Right lobe of liver (tissue), 4 donors: ENCODE results near the gene CNTN5.

Source experiments
- POLR2A ChIP-seq: fragments of 450-650 bp; IDR thresholded peaks from one replicate; pipeline ENCODE4 v1.6.1; 2017; ENCODE audit warnings: antibody characterized with exemption, mild to moderate bottlenecking
- TF ChIP-seq, protein P1 (sequence below), 4 donors: fragments of 200-600 bp in 3 of 4; fragments of 450-650 bp in 1 of 4; IDR thresholded peaks; one replicate each; pipeline versions ENCODE4 v1.5.1 to v1.8.0; 2016 to 2022; ENCODE audit warnings: antibody characterized with exemption in 4 of 4, mild to moderate bottlenecking in 2 of 4
- donor health status: DM: no; HTN: no; CAD: no.
- donor health status: DM: no; HTN: no; CAD: no.
- donor health status: DM: no; HTN: yes; CAD: no.

DNA sequence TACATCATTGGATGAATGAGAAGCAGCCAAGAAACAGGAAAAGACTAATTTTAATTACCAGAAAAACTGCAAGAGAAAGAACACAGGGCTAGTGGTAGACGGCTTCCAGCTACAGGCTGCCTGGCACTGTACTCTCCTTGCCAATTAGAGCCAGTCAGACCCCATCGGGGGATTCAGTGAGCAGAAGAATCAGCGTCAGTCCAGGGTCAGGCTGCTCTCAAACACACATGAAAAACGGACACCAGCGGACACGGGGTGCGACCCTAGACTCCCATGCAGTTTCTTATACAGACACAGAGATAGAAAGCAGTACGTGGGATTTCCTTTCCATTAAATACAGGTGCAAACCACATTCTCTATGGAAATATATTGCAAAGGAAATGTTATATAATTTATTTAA, 1.1 kb upstream of the CNTN5 start:
- TF ChIP-seq, protein P1, sequence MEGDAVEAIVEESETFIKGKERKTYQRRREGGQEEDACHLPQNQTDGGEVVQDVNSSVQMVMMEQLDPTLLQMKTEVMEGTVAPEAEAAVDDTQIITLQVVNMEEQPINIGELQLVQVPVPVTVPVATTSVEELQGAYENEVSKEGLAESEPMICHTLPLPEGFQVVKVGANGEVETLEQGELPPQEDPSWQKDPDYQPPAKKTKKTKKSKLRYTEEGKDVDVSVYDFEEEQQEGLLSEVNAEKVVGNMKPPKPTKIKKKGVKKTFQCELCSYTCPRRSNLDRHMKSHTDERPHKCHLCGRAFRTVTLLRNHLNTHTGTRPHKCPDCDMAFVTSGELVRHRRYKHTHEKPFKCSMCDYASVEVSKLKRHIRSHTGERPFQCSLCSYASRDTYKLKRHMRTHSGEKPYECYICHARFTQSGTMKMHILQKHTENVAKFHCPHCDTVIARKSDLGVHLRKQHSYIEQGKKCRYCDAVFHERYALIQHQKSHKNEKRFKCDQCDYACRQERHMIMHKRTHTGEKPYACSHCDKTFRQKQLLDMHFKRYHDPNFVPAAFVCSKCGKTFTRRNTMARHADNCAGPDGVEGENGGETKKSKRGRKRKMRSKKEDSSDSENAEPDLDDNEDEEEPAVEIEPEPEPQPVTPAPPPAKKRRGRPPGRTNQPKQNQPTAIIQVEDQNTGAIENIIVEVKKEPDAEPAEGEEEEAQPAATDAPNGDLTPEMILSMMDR (IDR thresholded peaks at IDR 0.05), result no peak
- no peak for TF ChIP-seq POLR2A
